Spinal cord (tissue), 10 donors: ENCODE data around the gene OR51L1. TPM values are rescaled to one million over a fixed set of nuclear protein-coding genes. Genes with fewer than 3 reads are reported as not detected.

Experiments used
- DNase-seq, 6 donors: peaks; one replicate each; pipeline versions ENCODE4 v3.0.0 to v3.0.0-alpha.2; 2013 to 2015; ENCODE audit warnings: low spot score in 6 of 6, low read depth in 4 of 6
- H3K27ac ChIP-seq: one replicate; pipeline ENCODE4 v1.5.1; 2013; ENCODE audit warnings: low read depth, low read length, control low read depth
- H3K27me3 ChIP-seq: one replicate; pipeline ENCODE4 v1.6.1; 2013; ENCODE audit warnings: low read length; ENCODE audit not compliant: control insufficient read depth, insufficient read depth
- H3K36me3 ChIP-seq: one replicate; pipeline ENCODE4 v1.6.1; 2013; ENCODE audit warnings: low read length; ENCODE audit not compliant: control insufficient read depth, insufficient read depth
- H3K4me1 ChIP-seq: one replicate; pipeline ENCODE4 v1.6.1; 2013; ENCODE audit warnings: low read length; ENCODE audit not compliant: control insufficient read depth, insufficient read depth
- H3K4me3 ChIP-seq: one replicate; pipeline ENCODE4 v1.5.1; 2013; ENCODE audit warnings: low read depth, low read length, control low read depth
- H3K9me3 ChIP-seq: one replicate; pipeline ENCODE4 v1.6.1; 2013; ENCODE audit warnings: low read length; ENCODE audit not compliant: control insufficient read depth, insufficient read depth
- WGBS: methylation state at CpG from one replicate; pipeline ENCODE4 v1.1.5; 2013; ENCODE audit warnings: missing lambda C conversion rate; ENCODE audit not compliant: insufficient coverage; 5-methylcytosine and 5-hydroxymethylcytosine counted together
- polyA plus RNA-seq, 2 donors: library from polyadenylated mRNA; unstranded; fragments of 120-200 nt; gene quantifications; one replicate each; pipeline ENCODE4 v1.2.1, GENCODE V29; 2013; ENCODE audit not compliant: insufficient read length in 2 of 2
- total RNA-seq, 2 donors: library from RNA; depleted of rRNA in 1 of 2; stranded (reverse); fragments of 120-200 nt in 1 of 2; fragments of >200 nt in 1 of 2; gene quantifications; one replicate each; pipeline versions ENCODE4 v1.2.3 to v1.2.4, GENCODE V29; 2013 to 2014
- donor health status: healthy.

The OR51L1 gene
- total and polyA plus RNA-seq, 4 donors: 0.03 TPM; not detected in 3

GRCh38 chr11:5042091-5042490 lies 47.4 kb downstream of the OR51L1 start:
- H3K36me3 ChIP-seq: no peaks in the 10 kb centered on the region
- H3K9me3 ChIP-seq: no peaks in the 10 kb centered on the region
- H3K4me1 ChIP-seq: no peaks in the 10 kb centered on the region
- H3K27me3 ChIP-seq: no peaks in the 10 kb centered on the region
- WGBS: no CpG with 5 or more reads among the region's 3 CpGs
- H3K27ac ChIP-seq: no peak overlapping the region
- H3K4me3 ChIP-seq: no peak overlapping the region
- DNase-seq: no peak

GRCh38 chr11:5043380-5043779 lies 48.7 kb downstream of the OR51L1 start:
- Histone ChIP-seq H3K27ac (no peak overlapping the region), H3K9me3 (no peaks in the 10 kb centered on the region), H3K4me1 (no peaks in the 10 kb centered on the region), H3K27me3 (no peaks in the 10 kb centered on the region), H3K36me3 (no peaks in the 10 kb centered on the region), H3K4me3 (no peak overlapping the region)
- no peak for DNase-seq
- no CpG with 5 or more reads among the region's 2 CpGs for WGBS

- no peaks in the 10 kb centered on the region for H3K9me3 ChIP-seq
- WGBS: 86% methylated on average over 1 of the region's 1 CpG
- no peak within 1 kb of the TSS for H3K4me3 ChIP-seq
- no peaks in the 10 kb centered on the region for H3K27me3 ChIP-seq
- no peaks in the 10 kb centered on the region for H3K36me3 ChIP-seq
- no peak for DNase-seq
- H3K4me1 ChIP-seq: no peaks in the 10 kb centered on the region
- no peak within 1 kb of the TSS for H3K27ac ChIP-seq
Measured at GRCh38 chr11:5046226-5046625, 51.6 kb downstream of the OR51L1 start, which contains the start of gene OR52J3. TSS of gene OR52J3 (plus strand) at chr11:5046526. CDS start at chr11:5046526, 0 bp downstream.

GRCh38 chr11:5046754-5047330 lies 52.2 kb downstream of the OR51L1 start:
- Histone ChIP-seq H3K27ac (no peak overlapping the region), H3K4me3 (no peak overlapping the region), H3K27me3 (no peaks in the 10 kb centered on the region), H3K4me1 (no peaks in the 10 kb centered on the region), H3K9me3 (no peaks in the 10 kb centered on the region), H3K36me3 (no peaks in the 10 kb centered on the region)
- DNase-seq: no peak
- WGBS: 88% methylated on average over 13 of the region's 15 CpGs

Other genes with a start within 250 kb of the OR51L1 start
- gene OR51F1, start 224.9 kb upstream of the OR51L1 start, total RNA-seq: not detected
- not detected for gene OR51F1, start 224.9 kb upstream of the OR51L1 start, polyA plus RNA-seq
- gene OR52R1, start 190.5 kb upstream of the OR51L1 start, total RNA-seq: not detected
- not detected for gene OR52R1, start 190.5 kb upstream of the OR51L1 start, polyA plus RNA-seq
- gene OR51F2, start 173.5 kb upstream of the OR51L1 start, total RNA-seq: not detected
- not detected for gene OR51F2, start 173.5 kb upstream of the OR51L1 start, polyA plus RNA-seq
- gene OR51S1, start 145.6 kb upstream of the OR51L1 start, total RNA-seq: not detected
- not detected for gene OR51S1, start 145.6 kb upstream of the OR51L1 start, polyA plus RNA-seq
- not detected for gene OR51T1, start 113.0 kb upstream of the OR51L1 start, total RNA-seq
- not detected for gene OR51T1, start 113.0 kb upstream of the OR51L1 start, polyA plus RNA-seq
- not detected for gene OR51A7, start 91.1 kb upstream of the OR51L1 start, total RNA-seq
- gene OR51A7, start 91.1 kb upstream of the OR51L1 start, polyA plus RNA-seq: not detected
- not detected for gene OR51G2, start 75.5 kb upstream of the OR51L1 start, total RNA-seq
- not detected for gene OR51G2, start 75.5 kb upstream of the OR51L1 start, polyA plus RNA-seq
- gene OR51G1, start 70.5 kb upstream of the OR51L1 start, total RNA-seq: not detected
- not detected for gene OR51G1, start 70.5 kb upstream of the OR51L1 start, polyA plus RNA-seq
- not detected for gene OR51A4, start 47.2 kb upstream of the OR51L1 start, total RNA-seq
- not detected for gene OR51A4, start 47.2 kb upstream of the OR51L1 start, polyA plus RNA-seq
- not detected for gene OR51A2, start 39.1 kb upstream of the OR51L1 start, total RNA-seq
- gene OR51A2, start 39.1 kb upstream of the OR51L1 start, polyA plus RNA-seq: not detected
- gene OR52J3, start 51.7 kb downstream of the OR51L1 start, total RNA-seq: not detected
- not detected for gene OR52J3, start 51.7 kb downstream of the OR51L1 start, polyA plus RNA-seq
- not detected for gene OR52E2, start 64.8 kb downstream of the OR51L1 start, total RNA-seq
- not detected for gene OR52E2, start 64.8 kb downstream of the OR51L1 start, polyA plus RNA-seq
- gene OR52E1, start 74.7 kb downstream of the OR51L1 start, total RNA-seq: not detected
- gene OR52E1, start 74.7 kb downstream of the OR51L1 start, polyA plus RNA-seq: not detected
- gene OR52A5, start 143.5 kb downstream of the OR51L1 start, total RNA-seq: under 1 TPM in 1 of 2 donors, not detected in 1; 0.06 TPM
- not detected for gene OR52A5, start 143.5 kb downstream of the OR51L1 start, polyA plus RNA-seq
- gene OR52A1, start 159.9 kb downstream of the OR51L1 start, total RNA-seq: not detected
- under 1 TPM; 0.05 to 0.10 TPM for gene OR52A1, start 159.9 kb downstream of the OR51L1 start, polyA plus RNA-seq
- not detected for gene OR51V1, start 205.8 kb downstream of the OR51L1 start, total RNA-seq
- gene OR51V1, start 205.8 kb downstream of the OR51L1 start, polyA plus RNA-seq: not detected
- 1,000 to 10,000 TPM; 1,170 to 2,002 TPM for gene HBB, start 232.2 kb downstream of the OR51L1 start, total RNA-seq
- gene HBB, start 232.2 kb downstream of the OR51L1 start, polyA plus RNA-seq: 100 to 1,000 TPM; 132 to 148 TPM
- 1 to 10 TPM in 1 of 2 donors, under 1 TPM in 1; 0.17 to 1.2 TPM for gene HBD, start 239.6 kb downstream of the OR51L1 start, total RNA-seq
- gene HBD, start 239.6 kb downstream of the OR51L1 start, polyA plus RNA-seq: not detected